PC-3 (cell line): ENCODE results near the gene SLC38A8.

Experiments
- EZH2 ChIP-seq: fragments of 300-600 bp; sonication (generic); IDR thresholded peaks from one replicate; pipeline ENCODE4 v1.6.1; 2017; ENCODE audit warnings: antibody characterized with exemption, mild to moderate bottlenecking, low read length; ENCODE audit not compliant: unreplicated experiment
- TF ChIP-seq, protein P1 (sequence below): fragments of 300-600 bp; sonication (generic); conservative IDR thresholded peaks from 2 replicates; pipeline ENCODE4 v1.5.1; 2017; ENCODE audit warnings: antibody characterized with exemption, low read depth, mild to moderate bottlenecking, low read length

DNA sequence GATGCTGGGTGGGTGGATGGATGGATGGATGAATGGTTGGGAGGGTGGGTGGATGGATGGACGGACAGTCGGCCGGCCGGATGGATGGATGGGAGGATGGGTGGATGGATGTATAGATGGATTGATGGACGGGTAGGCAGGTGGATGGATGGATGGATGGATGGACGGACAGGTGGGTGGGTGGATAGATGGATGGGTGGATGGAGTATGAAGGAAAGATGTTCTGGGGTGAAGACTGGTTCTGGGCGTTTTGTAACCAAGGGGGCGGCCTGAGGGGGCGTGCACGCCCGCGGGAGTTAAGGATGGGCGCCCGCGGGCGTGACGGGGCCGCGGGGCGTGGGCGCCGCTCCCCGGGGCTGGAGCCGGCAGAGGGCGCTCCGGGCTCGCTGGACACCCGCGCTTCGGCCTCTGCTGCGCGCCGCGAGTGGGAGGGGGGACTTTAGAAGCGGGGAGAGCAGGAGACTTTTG lies 74.7 kb downstream of the SLC38A8 start, which contains the start of gene NECAB2:
- TF ChIP-seq, protein P1, sequence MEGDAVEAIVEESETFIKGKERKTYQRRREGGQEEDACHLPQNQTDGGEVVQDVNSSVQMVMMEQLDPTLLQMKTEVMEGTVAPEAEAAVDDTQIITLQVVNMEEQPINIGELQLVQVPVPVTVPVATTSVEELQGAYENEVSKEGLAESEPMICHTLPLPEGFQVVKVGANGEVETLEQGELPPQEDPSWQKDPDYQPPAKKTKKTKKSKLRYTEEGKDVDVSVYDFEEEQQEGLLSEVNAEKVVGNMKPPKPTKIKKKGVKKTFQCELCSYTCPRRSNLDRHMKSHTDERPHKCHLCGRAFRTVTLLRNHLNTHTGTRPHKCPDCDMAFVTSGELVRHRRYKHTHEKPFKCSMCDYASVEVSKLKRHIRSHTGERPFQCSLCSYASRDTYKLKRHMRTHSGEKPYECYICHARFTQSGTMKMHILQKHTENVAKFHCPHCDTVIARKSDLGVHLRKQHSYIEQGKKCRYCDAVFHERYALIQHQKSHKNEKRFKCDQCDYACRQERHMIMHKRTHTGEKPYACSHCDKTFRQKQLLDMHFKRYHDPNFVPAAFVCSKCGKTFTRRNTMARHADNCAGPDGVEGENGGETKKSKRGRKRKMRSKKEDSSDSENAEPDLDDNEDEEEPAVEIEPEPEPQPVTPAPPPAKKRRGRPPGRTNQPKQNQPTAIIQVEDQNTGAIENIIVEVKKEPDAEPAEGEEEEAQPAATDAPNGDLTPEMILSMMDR: peak; percentile 62
- TF ChIP-seq EZH2: no peak
